Body of pancreas (tissue), 4 donors: ENCODE results near the gene ATP5MC2. TPM values are rescaled to one million over a fixed set of nuclear protein-coding genes. Genes with fewer than 3 reads are reported as not detected.

Experiments
- ATAC-seq: fragments of 150-250 bp; one replicate; pipeline ENCODE4 v1.9.1; 2016
- DNase-seq, 4 donors: peaks; one replicate each; pipeline ENCODE4 v3.0.0-alpha.2; 2019
- H3K27ac ChIP-seq, 4 donors: fragments of 200-600 bp; sonication (generic); 1 replicate in 3 of 4; 2 replicates in 1 of 4; pipeline versions ENCODE4 v1.5.1 to v1.6.1; 2016 to 2019; ENCODE audit warnings: mild to moderate bottlenecking in 1 of 4, mixed read lengths in 1 of 4, moderate library complexity in 1 of 4
- H3K27me3 ChIP-seq, 2 donors: fragments of 200-600 bp; sonication (generic); one replicate each; pipeline ENCODE4 v1.6.0; 2016; ENCODE audit warnings: mild to moderate bottlenecking in 1 of 2
- H3K36me3 ChIP-seq, 2 donors: fragments of 200-600 bp; sonication (generic); replicated peaks in 1 of 2; 2 replicates each; pipeline ENCODE4 v1.5.1; 2016; ENCODE audit warnings: low read depth in 2 of 2; ENCODE audit not compliant: insufficient read depth in 1 of 2
- H3K4me1 ChIP-seq: fragments of 200-600 bp; sonication (generic); one replicate; pipeline ENCODE4 v1.6.0; 2016
- H3K4me3 ChIP-seq, 2 donors: fragments of 200-600 bp; sonication (generic); 1 replicate in 1 of 2; 2 replicates in 1 of 2; pipeline ENCODE4 v1.5.1; 2016 to 2019
- H3K9me3 ChIP-seq, 3 donors: fragments of 200-600 bp; sonication (generic); 1 replicate in 2 of 3; 2 replicates in 1 of 3; pipeline ENCODE4 v1.5.1; 2016
- POLR2A ChIP-seq, 3 donors: fragments of 450-650 bp; IDR thresholded peaks; one replicate each; pipeline ENCODE4 v1.6.1; 2016; ENCODE audit warnings: antibody characterized with exemption in 3 of 3, mild to moderate bottlenecking in 2 of 3
- WGBS, 2 donors: methylation state at CpG; one replicate each; pipeline ENCODE4 v1.1.5; 2017; 5-methylcytosine and 5-hydroxymethylcytosine counted together
- intact Hi-C: fragments of 100-400 bp; cut with DNase I; formaldehyde crosslinking; loops from one replicate; pipeline ENCODE4 v1.15.1; 2023
- total RNA-seq, 2 donors: library from RNA; depleted of rRNA; stranded (reverse); fragments of >200 nt; gene quantifications; one replicate each; pipeline ENCODE4 v1.1.0, GENCODE V29; 2016
- TF ChIP-seq, protein P1 (sequence below), 7 experiments: fragments of 450-650 bp in 4 of 7; fragments of 200-600 bp in 3 of 7; sonication (generic) in 3 of 7; IDR thresholded peaks; one replicate each; pipeline ENCODE4 v1.5.1; 2016 to 2019; ENCODE audit warnings: antibody characterized with exemption in 7 of 7

Gene ATP5MC2
- total RNA-seq, 2 donors from 2014 or later, result 94.3 to 143 TPM

DNA sequence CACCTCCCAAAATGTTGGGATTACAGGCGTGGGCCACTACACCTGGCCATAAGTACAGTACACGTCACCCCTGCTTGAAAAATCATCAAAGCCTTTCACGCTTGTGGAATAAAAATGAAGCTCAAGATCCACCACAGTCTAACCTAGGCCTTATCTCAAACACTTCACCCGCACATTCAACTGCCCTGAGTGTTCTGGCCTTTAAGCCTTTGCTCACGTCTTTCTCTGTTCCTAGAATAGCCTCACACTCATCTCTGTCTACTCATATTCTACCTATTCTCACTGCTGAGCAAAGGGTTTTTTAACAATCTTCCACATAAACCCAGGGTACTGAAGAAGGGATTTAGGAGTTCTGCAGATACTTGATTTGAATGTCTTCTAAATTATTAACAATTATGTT, 41.4 kb upstream of the ATP5MC2 start:
- 89 to 92% methylated on average over 4 to 5 of the region's 5 CpGs for WGBS, 2 donors
- Histone ChIP-seq H3K27ac (no peak overlapping the region), H3K36me3 (peaks cover 17 to 53% of the 10 kb centered on the region in 2 donors), H3K4me1 (no peaks in the 10 kb centered on the region), H3K9me3 (no peaks in the 10 kb centered on the region), H3K4me3 (no peak overlapping the region), H3K27me3 (no peaks in the 10 kb centered on the region)
- no peak for TF ChIP-seq POLR2A (IDR thresholded peaks at IDR 0.05)
- ATAC-seq, result no peak
- intact Hi-C loops, result no loop called here
- DNase-seq, result no peak

- no peak for DNase-seq
- WGBS, 2 donors, result 94% methylated on average over 4 of the region's 4 CpGs
- H3K4me1 ChIP-seq, result no peaks in the 10 kb centered on the region
- H3K27me3 ChIP-seq, result no peaks in the 10 kb centered on the region
- H3K36me3 ChIP-seq, result peaks cover 11 to 38% of the 10 kb centered on the region in 2 donors
- no peaks in the 10 kb centered on the region for H3K9me3 ChIP-seq
- no peak for ATAC-seq
- no peak overlapping the region for H3K27ac ChIP-seq
- H3K4me3 ChIP-seq, result no peak overlapping the region
- intact Hi-C loops, result no loop called here
- TF ChIP-seq POLR2A (IDR thresholded peaks at IDR 0.05), result no peak
- TF ChIP-seq, protein P1, sequence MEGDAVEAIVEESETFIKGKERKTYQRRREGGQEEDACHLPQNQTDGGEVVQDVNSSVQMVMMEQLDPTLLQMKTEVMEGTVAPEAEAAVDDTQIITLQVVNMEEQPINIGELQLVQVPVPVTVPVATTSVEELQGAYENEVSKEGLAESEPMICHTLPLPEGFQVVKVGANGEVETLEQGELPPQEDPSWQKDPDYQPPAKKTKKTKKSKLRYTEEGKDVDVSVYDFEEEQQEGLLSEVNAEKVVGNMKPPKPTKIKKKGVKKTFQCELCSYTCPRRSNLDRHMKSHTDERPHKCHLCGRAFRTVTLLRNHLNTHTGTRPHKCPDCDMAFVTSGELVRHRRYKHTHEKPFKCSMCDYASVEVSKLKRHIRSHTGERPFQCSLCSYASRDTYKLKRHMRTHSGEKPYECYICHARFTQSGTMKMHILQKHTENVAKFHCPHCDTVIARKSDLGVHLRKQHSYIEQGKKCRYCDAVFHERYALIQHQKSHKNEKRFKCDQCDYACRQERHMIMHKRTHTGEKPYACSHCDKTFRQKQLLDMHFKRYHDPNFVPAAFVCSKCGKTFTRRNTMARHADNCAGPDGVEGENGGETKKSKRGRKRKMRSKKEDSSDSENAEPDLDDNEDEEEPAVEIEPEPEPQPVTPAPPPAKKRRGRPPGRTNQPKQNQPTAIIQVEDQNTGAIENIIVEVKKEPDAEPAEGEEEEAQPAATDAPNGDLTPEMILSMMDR (IDR thresholded peaks at IDR 0.05), result no peak
These were observed 38.1 kb upstream of the ATP5MC2 start for GRCh38 chr12:53714004-53714403.

DNA sequence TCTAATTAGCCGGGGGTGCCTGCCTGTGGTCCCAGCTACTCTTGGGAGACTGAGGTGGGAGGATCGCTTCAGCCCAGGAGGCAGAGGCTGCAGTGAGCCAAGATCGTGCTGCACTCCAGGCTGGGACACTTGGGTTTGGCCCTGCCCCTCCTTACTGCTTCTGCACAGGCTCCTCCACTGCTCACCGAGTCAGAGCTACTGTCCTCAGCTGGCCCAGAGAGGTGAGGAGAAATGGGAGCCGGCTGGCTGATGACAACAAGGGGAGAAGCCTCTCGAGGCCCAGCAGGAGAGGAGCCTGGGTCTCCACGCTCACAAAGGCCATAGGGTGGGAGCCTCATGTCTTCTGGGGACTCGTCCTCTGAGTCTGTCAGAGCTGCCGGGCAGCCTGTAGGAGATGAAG, 37.6 kb upstream of the ATP5MC2 start:
- intact Hi-C loops, result no loop called here
- no peak for TF ChIP-seq POLR2A (IDR thresholded peaks at IDR 0.05)
- TF ChIP-seq, protein P1 (IDR thresholded peaks at IDR 0.05), result no peak
- Histone ChIP-seq H3K36me3 (peaks cover 11 to 37% of the 10 kb centered on the region in 2 donors), H3K27me3 (no peaks in the 10 kb centered on the region), H3K4me3 (no peak overlapping the region), H3K27ac (no peak overlapping the region), H3K4me1 (no peaks in the 10 kb centered on the region), H3K9me3 (no peaks in the 10 kb centered on the region)
- DNase-seq (no peak), ATAC-seq (no peak)
- WGBS, 2 donors, result 90 to 92% methylated on average over 6 to 9 of the region's 9 CpGs

GRCh38 chr12:53712059-53712643, 36.3 kb upstream of the ATP5MC2 start:
- Histone ChIP-seq H3K4me1 (no peaks in the 10 kb centered on the region), H3K36me3 (peaks cover 11 to 35% of the 10 kb centered on the region in 2 donors), H3K9me3 (no peaks in the 10 kb centered on the region), H3K4me3 (no peak overlapping the region), H3K27ac (no peak overlapping the region), H3K27me3 (no peaks in the 10 kb centered on the region)
- intact Hi-C loops, result no loop called here
- DNase-seq (no peak), ATAC-seq (no peak)
- 77 to 79% methylated on average over 5 to 8 of the region's 8 CpGs for WGBS, 2 donors
- TF ChIP-seq POLR2A (IDR thresholded peaks at IDR 0.05), result no peak
- TF ChIP-seq, protein P1 (IDR thresholded peaks at IDR 0.05), result no peak

DNA sequence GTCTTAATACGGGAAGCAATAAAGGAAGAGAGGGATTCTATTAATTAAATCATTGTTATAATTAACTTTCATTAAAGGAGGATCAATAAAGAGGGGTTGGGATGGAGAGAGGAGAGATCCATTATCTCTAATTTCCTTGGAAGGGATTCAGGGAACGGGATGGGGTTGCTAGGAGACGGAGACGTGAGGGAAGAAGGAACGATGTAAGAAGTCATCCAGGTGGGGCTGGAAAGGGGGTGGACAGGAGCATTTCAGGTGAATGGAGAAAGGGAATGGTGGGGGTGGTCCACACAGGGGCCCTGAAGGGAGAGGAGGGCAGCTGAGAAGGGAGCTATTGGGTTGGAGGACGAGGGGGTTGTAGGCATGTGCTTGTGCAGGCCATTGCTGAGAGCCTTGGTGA, 34.2 kb upstream of the ATP5MC2 start:
- TF ChIP-seq, protein P1 (IDR thresholded peaks at IDR 0.05), result no peak
- no peak for TF ChIP-seq POLR2A (IDR thresholded peaks at IDR 0.05)
- ATAC-seq (no peak), DNase-seq (no peak)
- Histone ChIP-seq H3K36me3 (peaks cover 11 to 21% of the 10 kb centered on the region in 2 donors), H3K27me3 (no peaks in the 10 kb centered on the region), H3K9me3 (no peaks in the 10 kb centered on the region), H3K4me1 (no peaks in the 10 kb centered on the region), H3K27ac (no peak overlapping the region), H3K4me3 (no peak overlapping the region)
- 19% methylated on average over 6 of the region's 6 CpGs for WGBS, 2 donors
- intact Hi-C loops, result no loop called here
